Myocyte (in vitro differentiated cells): ENCODE results near the gene ABCD4. TPM values are rescaled to one million over a fixed set of nuclear protein-coding genes. Genes with fewer than 3 reads are reported as not detected.
"Not testable (repeated sequence)": the region's sequence is repeated elsewhere in the genome, so short reads cannot be mapped to it uniquely, and the experiment has no call there.

Experiments
- DNase-seq: peaks from one replicate; pipeline ENCODE4 v3.0.0-alpha.2; 2012; ENCODE audit warnings: low read depth
- polyA plus RNA-seq: library from polyadenylated mRNA; unstranded; fragments of >200 nt; gene quantifications from one replicate; pipeline ENCODE4 v1.2.1, GENCODE V29; 2012; ENCODE audit warnings: missing spikeins
- total RNA-seq: library from RNA; depleted of rRNA; stranded (reverse); fragments of >200 nt; gene quantifications from 2 replicates; pipeline ENCODE4 v1.2.3, GENCODE V29; 2014

ABCD4 gene
- 20.0 and 26.4 TPM in 2 replicates for total RNA-seq
- 38.5 TPM for polyA plus RNA-seq

GRCh38 chr14:74302634-74303569 is at the start of gene ABCD4:
TSS of gene ABCD4 (minus strand) at chr14:74302934. CDS start at chr14:74302912, 22 bp downstream.
- peak; percentile 97 for DNase-seq

- no peak for DNase-seq
Observed at GRCh38 chr14:74350928-74351323, 48.2 kb upstream of the ABCD4 start.

DNA sequence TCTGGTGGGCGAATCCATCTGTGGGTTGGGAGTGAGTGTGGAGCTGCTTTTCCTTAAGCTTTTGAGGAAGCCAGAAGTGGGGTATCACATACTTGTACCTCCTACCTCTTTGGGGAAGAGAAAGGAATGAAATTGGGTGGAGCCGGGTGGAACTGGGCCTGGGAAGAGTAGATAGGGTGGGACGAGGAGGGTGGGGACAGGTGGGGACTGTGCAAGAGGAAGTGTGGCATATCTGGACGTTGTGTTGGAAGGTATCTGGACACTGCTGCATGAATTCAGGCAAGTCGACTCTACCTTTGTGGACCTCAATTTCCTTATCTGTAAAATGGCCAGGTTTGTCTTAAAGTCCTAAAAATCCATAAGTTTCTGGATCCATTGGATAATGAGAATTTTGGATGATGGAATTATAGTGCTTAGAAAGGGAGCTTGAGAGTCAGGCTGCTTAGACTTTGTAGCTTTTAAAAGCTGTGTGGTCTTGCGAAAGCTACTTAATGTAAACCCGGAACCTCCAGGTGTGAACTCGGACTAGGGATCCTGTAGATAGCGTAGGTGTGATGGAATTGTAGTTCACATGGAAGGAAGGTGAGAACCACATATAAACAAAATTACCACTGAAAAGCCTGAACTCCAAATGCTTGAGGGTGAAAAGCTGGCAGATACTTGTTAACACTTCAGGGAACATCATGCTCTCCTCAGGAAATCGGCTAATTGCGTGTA is 47.6 kb upstream of the ABCD4 start:
- DNase-seq = no peak

DNA sequence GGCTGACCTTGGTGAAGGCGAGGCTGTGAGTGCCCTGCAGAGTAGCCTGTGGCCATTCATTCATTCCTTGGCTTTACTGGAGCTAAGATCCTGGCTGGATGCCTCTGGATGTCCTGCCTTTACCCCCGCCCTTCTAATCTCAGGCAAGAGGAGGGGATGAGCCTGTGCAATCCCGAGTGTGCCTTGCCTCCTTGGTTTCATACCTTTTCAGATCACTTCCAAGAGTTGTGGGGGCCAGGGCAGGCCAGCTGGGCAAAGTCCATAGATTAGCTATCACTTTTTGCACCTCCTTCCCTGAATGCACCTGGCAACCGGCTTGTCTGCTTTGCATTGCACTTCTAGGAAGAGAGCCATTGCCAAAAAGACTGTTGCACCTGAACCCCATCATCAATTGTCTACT is 47.0 kb upstream of the ABCD4 start:
- no peak for DNase-seq

DNA sequence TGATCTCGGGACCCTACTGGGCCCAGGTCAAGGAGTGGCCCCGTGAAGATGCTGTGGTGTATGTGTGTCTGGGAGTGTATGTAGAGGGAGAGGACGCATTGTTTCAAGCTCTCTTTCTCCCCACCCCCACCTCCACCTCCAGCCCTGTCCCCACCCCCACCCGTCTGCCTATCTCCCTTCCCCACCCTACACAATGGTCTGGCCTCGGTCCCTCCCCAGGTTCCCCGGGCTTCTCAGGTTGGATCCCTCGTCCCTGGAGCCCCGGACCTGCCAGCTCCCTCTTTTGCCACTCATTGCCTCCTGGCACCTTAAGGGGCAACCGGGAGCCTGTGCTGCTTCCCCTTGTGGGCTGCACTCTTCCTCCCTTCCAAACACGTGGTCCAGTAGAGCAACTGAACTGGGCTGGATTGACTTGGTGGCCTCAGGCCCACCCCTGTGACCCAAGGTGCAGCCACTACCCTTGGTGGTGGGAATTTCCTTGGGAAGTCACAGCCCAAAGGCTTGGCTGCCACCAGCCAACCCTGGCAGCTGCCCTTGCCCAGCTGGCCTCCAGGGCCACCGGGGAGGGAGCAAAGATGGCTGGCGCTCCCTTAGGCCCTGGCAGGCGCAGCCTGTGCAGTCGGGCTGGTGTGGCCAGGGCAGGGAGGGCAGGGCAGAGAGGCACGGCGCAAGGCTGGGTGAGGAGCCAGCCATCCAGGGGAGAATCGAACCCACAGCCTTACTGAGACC is 46.2 kb upstream of the ABCD4 start:
- no peak for DNase-seq

DNA sequence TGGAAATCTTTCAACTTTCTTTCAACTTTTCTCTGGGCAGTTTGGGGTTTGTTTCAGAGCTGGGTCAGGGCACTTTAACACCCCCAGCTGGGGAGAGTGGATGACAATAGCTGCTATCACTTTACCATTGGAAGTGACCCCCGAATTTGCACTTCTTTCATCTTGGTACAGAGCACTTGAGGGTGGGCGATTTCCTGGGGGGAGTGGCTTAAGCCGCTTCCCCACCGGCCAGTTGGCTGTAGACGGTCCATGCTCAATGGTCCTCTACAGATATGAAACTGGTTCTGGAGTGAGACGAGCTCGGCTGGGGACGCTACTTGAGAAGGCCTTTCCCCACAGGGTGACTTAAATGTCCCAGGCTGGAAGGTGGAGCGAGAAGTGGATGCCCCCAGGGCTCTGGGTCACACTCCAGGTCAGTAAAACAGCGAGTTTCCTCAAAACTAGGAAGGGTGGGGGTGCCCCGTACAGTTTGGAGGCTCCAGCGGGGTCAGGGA is 45.6 kb upstream of the ABCD4 start, which contains the start of gene VRTN:
VRTN (plus strand) TSS at position 231 of the 494 bp plus-strand sequence. CDS start 8,313 bp downstream, outside the sequence.
- no peak for DNase-seq

DNA sequence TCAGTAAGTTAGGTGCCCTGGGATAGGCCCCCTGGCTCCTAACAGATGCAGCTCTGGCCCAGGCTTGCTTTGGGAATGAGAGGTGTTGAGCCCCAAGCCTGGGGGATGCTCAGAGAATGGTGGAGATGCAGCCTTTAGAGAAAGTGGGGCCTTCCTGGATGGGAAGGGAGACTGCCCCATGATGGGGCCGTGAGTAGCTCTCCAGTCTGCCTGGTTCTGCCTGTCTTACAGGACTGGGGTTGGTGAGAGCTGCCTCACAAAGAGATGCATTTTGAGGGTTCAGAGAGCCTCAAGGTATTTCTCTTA is 45.0 kb upstream of the ABCD4 start:
- no peak for DNase-seq

- DNase-seq = no peak
Observed at GRCh38 chr14:74347097-74347794, 44.5 kb upstream of the ABCD4 start.

DNA sequence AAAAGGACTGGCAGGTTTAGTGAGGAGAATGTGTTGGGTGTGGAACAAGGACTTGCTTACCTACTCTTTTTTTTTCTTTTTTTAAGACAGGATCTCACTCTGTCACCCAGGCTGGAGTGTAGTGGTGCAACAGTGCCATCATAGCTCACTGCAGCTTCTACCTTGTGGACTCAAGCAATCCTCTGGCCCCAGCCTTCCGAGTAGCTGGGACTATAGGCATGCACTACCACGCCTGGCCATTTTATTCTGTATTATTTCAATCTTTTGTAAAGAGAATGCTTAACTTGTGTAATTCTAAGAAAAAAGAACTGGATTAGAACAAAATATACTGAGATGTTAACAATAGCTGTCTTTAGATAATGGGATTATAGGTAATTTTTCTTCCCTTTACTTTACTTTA is 43.6 kb upstream of the ABCD4 start:
- no peak for DNase-seq

DNA sequence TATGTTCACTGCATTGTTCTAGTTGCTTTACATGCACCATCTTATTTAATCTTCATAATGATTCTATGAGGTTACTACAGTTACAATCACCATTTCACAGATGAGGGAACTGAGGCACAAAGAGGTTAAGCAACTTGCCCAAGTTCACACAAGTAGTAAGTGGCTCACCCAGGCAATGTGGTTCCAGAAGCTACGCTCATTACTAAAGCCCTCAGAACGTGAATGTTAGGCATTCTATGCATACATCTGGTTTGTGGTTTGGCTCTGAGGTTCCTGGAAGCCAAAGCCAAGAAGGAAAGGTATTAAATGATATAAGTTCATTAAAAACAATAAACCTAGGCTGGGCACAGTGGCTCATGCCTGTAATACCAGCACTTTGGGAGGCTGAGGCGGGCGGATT is 31.2 kb upstream of the ABCD4 start:
- peak; percentile 73 for DNase-seq

DNA sequence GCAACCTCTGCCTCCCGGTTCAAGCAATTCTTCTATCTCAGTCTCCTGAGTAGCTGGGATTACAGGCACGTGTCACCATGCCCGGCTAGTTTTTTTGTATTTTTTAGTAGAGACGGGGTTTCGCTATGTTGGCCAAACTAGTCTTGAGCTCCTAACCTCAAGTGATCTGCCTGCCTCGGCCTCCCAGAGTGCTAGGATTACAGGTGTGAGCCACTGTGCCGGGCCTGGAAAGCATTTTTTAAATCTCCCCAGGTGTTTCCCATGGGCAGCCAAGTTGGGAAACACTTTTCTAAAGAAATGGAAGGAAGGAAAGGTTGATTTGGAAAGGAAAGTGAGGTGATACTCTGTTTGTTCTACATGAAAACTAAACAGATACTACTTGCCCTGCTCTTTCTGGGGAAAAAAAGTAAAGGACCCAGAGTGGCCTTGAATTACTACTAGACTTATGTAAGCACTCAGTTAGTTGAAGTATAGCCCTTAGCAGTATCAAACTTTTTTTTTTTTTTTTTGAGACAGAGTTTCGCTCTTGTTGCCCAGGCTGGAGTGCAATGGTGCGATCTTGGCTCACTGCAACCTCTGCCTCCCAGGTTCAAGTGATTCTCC is 27.3 kb upstream of the ABCD4 start:
- DNase-seq = not testable (repeated sequence)

DNA sequence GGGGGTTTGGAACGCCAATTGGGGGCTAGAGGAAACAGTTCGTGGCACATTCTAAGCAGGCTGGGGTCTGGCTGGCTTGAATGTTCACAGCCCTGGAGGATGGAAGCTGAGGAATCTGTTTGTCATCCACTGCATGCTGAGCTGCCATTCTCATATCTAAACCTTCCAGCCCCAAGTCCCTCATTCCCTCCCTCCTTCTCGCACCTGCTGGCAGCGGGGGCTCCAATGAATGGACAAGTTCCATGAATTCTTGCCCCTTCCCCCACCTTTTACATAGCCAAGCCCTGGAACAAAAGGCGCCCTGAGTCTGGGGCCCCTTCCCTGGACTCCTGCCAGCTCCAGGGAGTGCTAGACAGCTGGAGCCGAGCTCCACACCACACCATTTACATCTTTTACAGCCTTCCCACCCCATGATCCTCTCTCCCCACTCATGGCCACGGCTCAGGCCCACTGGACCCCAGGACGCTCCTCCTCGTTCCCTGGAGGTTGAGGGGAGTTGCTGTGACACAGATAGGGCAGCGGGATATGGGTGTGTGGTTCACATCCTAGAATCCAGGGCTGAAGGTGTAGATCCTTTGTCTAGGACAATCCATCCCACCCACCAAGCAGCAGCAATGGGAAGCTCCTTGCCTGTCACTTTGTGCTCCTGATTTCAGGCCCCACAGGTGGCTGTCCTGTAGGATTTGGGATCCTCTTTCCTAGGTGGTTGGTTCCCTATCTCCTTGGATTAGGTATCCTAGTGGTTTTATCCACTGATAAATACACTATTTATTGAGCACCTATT is 23.8 kb upstream of the ABCD4 start:
- DNase-seq = peak; percentile 65

DNA sequence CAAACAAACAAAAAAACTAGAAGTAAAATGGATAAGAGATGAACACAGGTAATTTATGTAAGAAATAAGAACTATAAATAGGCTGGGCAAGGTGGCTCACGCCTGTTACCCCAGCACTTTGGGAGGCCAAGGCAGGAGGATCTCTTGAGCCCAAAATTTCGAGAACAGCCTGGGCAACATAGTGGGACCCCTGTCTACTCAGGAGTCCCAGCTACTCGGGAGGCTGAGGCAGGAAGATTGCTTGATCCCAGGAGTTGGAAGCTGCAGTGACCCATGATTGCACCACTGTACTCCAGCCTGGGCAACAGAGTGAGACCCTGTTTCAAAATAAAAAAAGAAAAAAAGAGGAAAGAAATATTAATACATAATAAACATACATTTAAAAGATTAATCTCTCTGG is 22.7 kb upstream of the ABCD4 start:
- no peak for DNase-seq

DNA sequence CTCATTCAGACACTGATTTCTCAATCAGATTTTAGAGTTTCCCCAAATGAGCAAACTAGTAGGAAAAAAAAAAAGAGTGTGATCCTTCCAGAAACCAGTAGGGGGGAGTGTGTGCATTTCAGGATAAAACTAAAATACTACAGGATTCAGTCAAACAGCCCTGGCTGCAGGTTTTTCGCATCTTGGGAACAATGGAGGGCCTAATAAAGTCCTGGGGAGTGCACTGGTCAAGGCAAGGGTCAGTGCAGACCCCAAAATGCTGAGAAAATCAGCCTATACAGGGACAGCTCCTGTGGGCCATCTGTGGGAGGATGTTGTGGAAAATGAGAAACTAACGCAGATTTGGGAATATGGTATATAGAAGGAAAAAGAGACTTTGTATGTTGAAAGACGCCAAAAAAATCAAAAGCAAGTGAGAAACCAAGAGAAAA is 22.2 kb upstream of the ABCD4 start:
- DNase-seq = peak; percentile 35

- no peak for DNase-seq
Observed at GRCh38 chr14:74314576-74314975, 11.8 kb upstream of the ABCD4 start.

GRCh38 chr14:74313601-74314000 is 10.9 kb upstream of the ABCD4 start:
- DNase-seq = no peak

DNA sequence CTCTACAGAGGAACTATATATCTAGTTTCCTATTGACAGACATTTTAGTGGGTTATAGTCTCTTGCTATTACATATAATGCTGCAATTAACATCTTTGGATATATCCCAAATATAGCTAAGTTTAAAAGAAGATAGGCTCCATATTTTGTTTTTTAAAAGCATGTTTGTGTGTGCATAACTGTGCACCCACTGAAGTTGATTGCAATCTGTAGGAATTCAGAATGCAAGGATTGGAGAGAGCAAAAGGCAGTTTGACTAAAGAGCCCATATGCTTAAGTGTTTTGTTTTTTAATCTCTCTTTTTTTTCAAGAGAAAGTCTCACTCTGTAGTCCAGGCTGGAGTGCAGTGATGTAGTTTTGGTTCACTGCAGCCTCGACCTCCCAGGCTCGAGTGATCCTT is 9.4 kb upstream of the ABCD4 start:
- no peak for DNase-seq

GRCh38 chr14:74309125-74310022 is 6.6 kb upstream of the ABCD4 start:
- DNase-seq = no peak

DNA sequence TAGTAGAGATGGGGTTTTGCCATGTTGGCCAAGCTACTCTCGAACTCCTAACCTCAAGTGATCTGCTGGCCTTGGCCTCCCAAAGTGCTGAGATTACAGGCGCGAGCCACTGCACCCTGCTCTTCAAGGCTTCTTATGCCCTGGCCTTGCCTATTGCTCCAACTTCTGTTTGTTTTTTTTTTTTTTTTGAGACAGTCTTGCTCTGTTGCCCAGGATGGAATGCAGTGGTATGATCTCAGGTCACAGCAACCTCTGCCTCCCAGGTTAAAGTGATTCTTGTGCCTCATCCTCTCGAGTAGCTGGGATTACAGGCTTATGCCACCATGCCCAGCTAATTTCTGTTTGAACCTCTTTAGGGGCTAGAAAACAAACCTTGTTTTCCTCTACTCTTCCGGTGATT is 6.0 kb upstream of the ABCD4 start:
- DNase-seq = no peak
